K562 treated with DMSO at 1 percent for 48 hours (cell line): ENCODE data around the gene FKBP6. TPM values are rescaled to one million over a fixed set of nuclear protein-coding genes. Genes with fewer than 3 reads are reported as not detected.

ENCODE experiments used
- total RNA-seq: library from RNA; unstranded; fragments of 300-600 nt; gene quantifications from 2 replicates; pipeline ENCODE4 v1.2.3, GENCODE V29; 2022; ENCODE audit warnings: low replicate concordance; ENCODE audit errors: extremely low read depth

FKBP6 gene, protein sequence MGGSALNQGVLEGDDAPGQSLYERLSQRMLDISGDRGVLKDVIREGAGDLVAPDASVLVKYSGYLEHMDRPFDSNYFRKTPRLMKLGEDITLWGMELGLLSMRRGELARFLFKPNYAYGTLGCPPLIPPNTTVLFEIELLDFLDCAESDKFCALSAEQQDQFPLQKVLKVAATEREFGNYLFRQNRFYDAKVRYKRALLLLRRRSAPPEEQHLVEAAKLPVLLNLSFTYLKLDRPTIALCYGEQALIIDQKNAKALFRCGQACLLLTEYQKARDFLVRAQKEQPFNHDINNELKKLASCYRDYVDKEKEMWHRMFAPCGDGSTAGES
- total RNA-seq: not detected in 2 replicates

DNA sequence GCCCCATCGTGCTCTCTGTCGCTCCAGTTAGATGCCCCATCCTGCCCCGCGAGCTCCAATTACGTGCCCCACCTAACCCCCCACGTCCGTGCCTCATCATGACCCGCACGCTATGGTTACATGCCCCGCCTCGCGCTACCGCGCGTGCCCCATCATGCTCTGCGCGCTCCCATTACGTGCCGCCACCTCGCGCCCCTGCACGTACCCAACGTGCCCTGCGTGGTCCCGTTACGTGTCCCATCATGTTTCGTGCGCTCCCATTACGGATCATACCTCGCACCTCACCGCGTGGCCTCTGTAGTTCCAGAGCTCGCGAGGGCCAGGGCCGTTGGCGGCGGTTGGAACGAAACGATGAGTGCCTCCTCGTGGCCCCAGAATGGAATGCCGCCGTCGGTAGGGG is at the start of gene FKBP6, which contains the start of gene TRIM50:
Gene FKBP6, plus strand, starts transcription at position 240 of the 400 bp plus-strand sequence. CDS start 268 bp downstream, outside the sequence.
Gene TRIM50, minus strand, starts transcription at position 161 of the 400 bp plus-strand sequence. CDS start 3,295 bp downstream, outside the sequence.

GRCh38 chr7:73308665-73309214 is 19.2 kb upstream of the FKBP6 start, which contains the start of gene NSUN5:
TSS of gene NSUN5 (minus strand) at chr7:73308826. CDS start at chr7:73308790, 36 bp downstream.

Other genes with a start within 250 kb of the FKBP6 start
- not detected in 2 replicates for gene SPDYE9, start 242.1 kb upstream of the FKBP6 start, total RNA-seq
- not detected in 2 replicates for gene NSUN5, start 19.3 kb upstream of the FKBP6 start, total RNA-seq
- gene TRIM50, start 79 bp upstream of the FKBP6 start, total RNA-seq: not detected in 2 replicates
- not detected in 2 replicates for gene FZD9, start 105.6 kb downstream of the FKBP6 start, total RNA-seq
- 108 TPM in 1 of 2 replicates, not detected in the other for gene BAZ1B, start 194.1 kb downstream of the FKBP6 start, total RNA-seq
- not detected in 2 replicates for gene BCL7B, start 229.5 kb downstream of the FKBP6 start, total RNA-seq